SK-N-SH (cell line): ENCODE measurements around the gene ANGPTL7. TPM values are rescaled to one million over a fixed set of nuclear protein-coding genes. Genes with fewer than 3 reads are reported as not detected.

Experiments used
- CTCF ChIA-PET: fragments of 300-600, 350-600 bp; formaldehyde crosslinking; extraction: SDS; loops from one replicate; lab custom pipeline; 2021; lab: Yijun Ruan, JAX
- POLR2A ChIA-PET: fragments of 350-600 bp; sonication (Branson Sonifier 250); formaldehyde crosslinking; extraction: SDS; loops from one replicate; lab custom pipeline; 2020; ENCODE audit warnings: antibody characterized with exemption, inconsistent platforms; lab: Yijun Ruan, JAX
- DNase-seq: peaks from one replicate; pipeline ENCODE4 v3.0.0; 2012
- H2AFZ ChIP-seq: fragments of 200-600 bp; sonication (generic); 2 replicates; pipeline ENCODE4 v1.8.1; 2016; ENCODE audit warnings: antibody characterized with exemption, mild to moderate bottlenecking, low read depth
- H3F3A ChIP-seq: fragments of 200-600 bp; sonication (generic); replicated peaks from 2 replicates; pipeline ENCODE3; 2016; ENCODE audit warnings: antibody characterized with exemption, mild to moderate bottlenecking; ENCODE audit not compliant: insufficient read depth
- H3K27ac ChIP-seq, 2 experiments: fragments of 200-500 bp in 1 of 2; fragments of 200-600 bp in 1 of 2; sonication (Bioruptor generic) in 1 of 2; sonication (generic), shearing (Covaris generic) in 1 of 2; 2 replicates each; pipeline versions ENCODE4 v1.5.1 to v1.6.1; 2014 to 2016; ENCODE audit warnings: low read depth in 2 of 2, inconsistent platforms in 1 of 2, low read length in 1 of 2, mild to moderate bottlenecking in 1 of 2, mixed read lengths in 1 of 2
- H3K27me3 ChIP-seq: fragments of 200-600 bp; sonication (generic), shearing (Covaris generic); 2 replicates; pipeline ENCODE4 v1.6.1; 2016; ENCODE audit warnings: mixed run types; ENCODE audit not compliant: insufficient read depth
- H3K36me3 ChIP-seq, 2 experiments: fragments of 200-500 bp in 1 of 2; fragments of 200-600 bp in 1 of 2; sonication (Bioruptor generic) in 1 of 2; sonication (generic) in 1 of 2; replicated peaks in 1 of 2; 2 replicates each; pipeline versions ENCODE3 to v1.5.1; 2014 to 2016; ENCODE audit warnings: low read length in 1 of 2, mild to moderate bottlenecking in 1 of 2; ENCODE audit not compliant: insufficient read depth in 2 of 2, control insufficient read depth in 1 of 2
- H3K4me1 ChIP-seq, 2 experiments: fragments of 200-500 bp in 1 of 2; fragments of 200-600 bp in 1 of 2; sonication (Bioruptor generic) in 1 of 2; sonication (generic), shearing (Covaris generic) in 1 of 2; 2 replicates each; pipeline versions ENCODE4 v1.5.1 to v1.6.1; 2014 to 2016; ENCODE audit warnings: low read depth in 1 of 2, low read length in 1 of 2, mixed run types in 1 of 2; ENCODE audit not compliant: insufficient read depth in 2 of 2, control insufficient read depth in 1 of 2
- H3K4me2 ChIP-seq: fragments of 200-600 bp; sonication (generic), shearing (Covaris generic); 2 replicates; pipeline ENCODE4 v1.6.1; 2017; ENCODE audit warnings: mixed run types
- H3K4me3 ChIP-seq, 2 experiments: fragments of 200-500 bp in 1 of 2; fragments of 200-600 bp in 1 of 2; sonication (Bioruptor generic) in 1 of 2; sonication (generic), shearing (Covaris generic) in 1 of 2; 2 replicates each; pipeline versions ENCODE4 v1.5.1 to v1.8.1; 2014 to 2016; ENCODE audit warnings: low read depth in 2 of 2, inconsistent platforms in 1 of 2, low read length in 1 of 2, mild to moderate bottlenecking in 1 of 2, mixed read lengths in 1 of 2, moderate library complexity in 1 of 2
- H3K79me2 ChIP-seq: fragments of 200-600 bp; sonication (generic); 2 replicates; pipeline ENCODE4 v1.8.1; 2017; ENCODE audit warnings: mild to moderate bottlenecking; ENCODE audit not compliant: insufficient read depth
- H3K9ac ChIP-seq: fragments of 200-600 bp; sonication (generic); 2 replicates; pipeline ENCODE4 v1.6.1; 2017; ENCODE audit warnings: mixed run types
- H3K9me2 ChIP-seq: fragments of 200-600 bp; sonication (generic); 2 replicates; pipeline ENCODE4 v1.6.1; 2017; ENCODE audit warnings: mixed run types
- H3K9me3 ChIP-seq: fragments of 200-600 bp; sonication (generic); 2 replicates; pipeline ENCODE4 v1.6.1; 2017; ENCODE audit warnings: mixed run types, mild to moderate bottlenecking, moderate library complexity
- H4K20me1 ChIP-seq: fragments of 200-600 bp; sonication (generic); 2 replicates; pipeline ENCODE4 v1.6.1; 2017; ENCODE audit warnings: mild to moderate bottlenecking, mixed run types; ENCODE audit not compliant: insufficient read depth
- CHD2 ChIP-seq: fragments of 150-350 bp; IDR thresholded peaks from 2 replicates; pipeline ENCODE4 v1.6.1; 2018; ENCODE audit warnings: low read length; ENCODE audit not compliant: partially characterized antibody
- ELF1 ChIP-seq: IDR thresholded peaks from 2 replicates; pipeline ENCODE4 v1.4.0; 2012
- EP300 ChIP-seq, 2 experiments: IDR thresholded peaks; 2 replicates each; pipeline versions ENCODE4 v1.4.0 to v1.6.1; 2012; ENCODE audit warnings: borderline replicate concordance in 1 of 2, low read depth in 1 of 2, low read length in 1 of 2
- FOXJ3 ChIP-seq: sonication (generic); formaldehyde crosslinking; IDR thresholded peaks from 2 replicates; pipeline ENCODE4 v1.5.1; 2020; ENCODE audit warnings: mild to moderate bottlenecking, missing genetic modification reagents
- FOXM1 ChIP-seq: IDR thresholded peaks from 2 replicates; pipeline ENCODE4 v1.4.0; 2012; ENCODE audit warnings: low read depth, mild to moderate bottlenecking
- GABPA ChIP-seq: IDR thresholded peaks from 2 replicates; pipeline ENCODE4 v1.4.0; 2012; ENCODE audit warnings: low read depth, mild to moderate bottlenecking
- JUND ChIP-seq: IDR thresholded peaks from 2 replicates; pipeline ENCODE4 v1.4.0; 2012
- MAX ChIP-seq: IDR thresholded peaks from 2 replicates; pipeline ENCODE4 v1.4.0; 2012; ENCODE audit warnings: low read depth
- NFIC ChIP-seq: IDR thresholded peaks from 2 replicates; pipeline ENCODE4 v1.4.0; 2012; ENCODE audit warnings: borderline replicate concordance
- REST ChIP-seq: IDR thresholded peaks from 2 replicates; pipeline ENCODE4 v1.6.1; 2012; ENCODE audit warnings: mild to moderate bottlenecking, low read depth, low read length, moderate library complexity
- SIN3A ChIP-seq: IDR thresholded peaks from 2 replicates; pipeline ENCODE4 v1.6.1; 2012; ENCODE audit warnings: low read depth, mild to moderate bottlenecking, low read length, moderate library complexity, borderline replicate concordance
- SMC3 ChIP-seq: IDR thresholded peaks from 2 replicates; pipeline ENCODE4 v1.6.1; 2012; ENCODE audit warnings: low read depth, low read length, improper control_type of control experiment
- TAF1 ChIP-seq: IDR thresholded peaks from 2 replicates; pipeline ENCODE4 v1.6.1; 2012; ENCODE audit warnings: low read depth, mild to moderate bottlenecking, low read length, moderate library complexity, borderline replicate concordance
- TEAD4 ChIP-seq: IDR thresholded peaks from 2 replicates; pipeline ENCODE4 v1.4.0; 2012; ENCODE audit warnings: mild to moderate bottlenecking, borderline replicate concordance; ENCODE audit not compliant: insufficient read depth
- YY1 ChIP-seq: IDR thresholded peaks from 2 replicates; pipeline ENCODE4 v1.4.0; 2012; ENCODE audit warnings: low read depth, mild to moderate bottlenecking
- WGBS: methylation state at CpG from one replicate; pipeline ENCODE4 v1.1.6; 2017; ENCODE audit warnings: low lambda C conversion rate; 5-methylcytosine and 5-hydroxymethylcytosine counted together
- polyA plus RNA-seq, 3 experiments: library from polyadenylated mRNA; depleted of rRNA; stranded (reverse); fragments of >200 nt; gene quantifications; 2 replicates each; pipeline ENCODE4 v1.2.3, GENCODE V29; 2012
- TF ChIP-seq, protein P1 (sequence below): fragments of 200-600 bp; sonication (generic); IDR thresholded peaks from 2 replicates; pipeline ENCODE4 v1.6.1; 2017; ENCODE audit warnings: antibody characterized with exemption, mild to moderate bottlenecking, moderate library complexity
- TF ChIP-seq, protein P2 (sequence below): fragments of 150-350 bp; IDR thresholded peaks from 2 replicates; pipeline ENCODE4 v1.6.1; 2016; ENCODE audit warnings: mild to moderate bottlenecking, low read depth, low read length

The ANGPTL7 gene
- polyA plus RNA-seq, 1 of the 3 experiments (the other 2 are of a cell fraction), result 0.08 TPM

GRCh38 chr1:11182884-11183283 is 6.3 kb upstream of the ANGPTL7 start (continued):
- TF ChIP-seq, protein P1, sequence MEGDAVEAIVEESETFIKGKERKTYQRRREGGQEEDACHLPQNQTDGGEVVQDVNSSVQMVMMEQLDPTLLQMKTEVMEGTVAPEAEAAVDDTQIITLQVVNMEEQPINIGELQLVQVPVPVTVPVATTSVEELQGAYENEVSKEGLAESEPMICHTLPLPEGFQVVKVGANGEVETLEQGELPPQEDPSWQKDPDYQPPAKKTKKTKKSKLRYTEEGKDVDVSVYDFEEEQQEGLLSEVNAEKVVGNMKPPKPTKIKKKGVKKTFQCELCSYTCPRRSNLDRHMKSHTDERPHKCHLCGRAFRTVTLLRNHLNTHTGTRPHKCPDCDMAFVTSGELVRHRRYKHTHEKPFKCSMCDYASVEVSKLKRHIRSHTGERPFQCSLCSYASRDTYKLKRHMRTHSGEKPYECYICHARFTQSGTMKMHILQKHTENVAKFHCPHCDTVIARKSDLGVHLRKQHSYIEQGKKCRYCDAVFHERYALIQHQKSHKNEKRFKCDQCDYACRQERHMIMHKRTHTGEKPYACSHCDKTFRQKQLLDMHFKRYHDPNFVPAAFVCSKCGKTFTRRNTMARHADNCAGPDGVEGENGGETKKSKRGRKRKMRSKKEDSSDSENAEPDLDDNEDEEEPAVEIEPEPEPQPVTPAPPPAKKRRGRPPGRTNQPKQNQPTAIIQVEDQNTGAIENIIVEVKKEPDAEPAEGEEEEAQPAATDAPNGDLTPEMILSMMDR, result no peak
- no peak for TF ChIP-seq EP300 (IDR thresholded peaks at IDR 0.05; ENCODE audit: borderline replicate concordance in 1 of 2, low read depth in 1 of 2, low read length in 1 of 2)

DNA sequence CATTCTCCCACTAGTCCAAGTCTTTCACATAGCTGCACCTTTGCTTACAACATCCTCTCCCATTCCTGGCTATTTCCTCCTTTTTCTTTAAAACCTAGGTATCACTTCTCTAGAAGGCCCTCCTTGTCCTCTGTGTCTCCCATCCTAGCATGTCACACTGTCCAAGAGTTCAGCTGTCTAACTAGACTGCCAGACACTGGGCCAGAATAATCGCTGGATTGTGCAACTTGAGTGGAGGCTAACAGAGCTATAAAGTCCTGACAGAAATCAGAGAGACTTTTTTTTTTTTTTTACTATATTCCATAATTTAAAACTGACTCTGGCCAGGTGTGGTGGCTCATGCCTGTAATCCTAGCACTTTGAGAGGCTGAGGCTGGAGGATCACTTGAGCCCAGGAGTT is 4.2 kb upstream of the ANGPTL7 start:
- H3K4me3 ChIP-seq, result no peak overlapping the region
- H3K27me3 ChIP-seq, result no peaks in the 10 kb centered on the region
- H4K20me1 ChIP-seq, result no peaks in the 10 kb centered on the region
- POLR2A ChIA-PET, result interaction anchor here (0.6 kb wide), 1 partner anchor 26 kb away, joined by 3 read pairs; no protein-coding TSS in a partner anchor
- H2AFZ ChIP-seq, result no peak overlapping the region
- CTCF ChIA-PET, result interaction anchor here (1.3 to 2.9 kb wide), 3 partner anchors 12 to 147 kb away, joined by 3 to 11 read pairs (median 5); no protein-coding TSS in a partner anchor
- H3K79me2 ChIP-seq, result no peaks in the 10 kb centered on the region
- no peak for DNase-seq
- peaks cover 6 to 7% of the 10 kb centered on the region in 2 experiments; a peak in 3 of 4 replicates for H3K4me1 ChIP-seq
- peaks cover 24% of the 10 kb centered on the region for H3F3A ChIP-seq
- no peak overlapping the region for H3K9ac ChIP-seq
- H3K27ac ChIP-seq, result no peak overlapping the region
- no peaks in the 10 kb centered on the region for H3K9me2 ChIP-seq
- no peak for TF ChIP-seq SIN3A
- TF ChIP-seq TAF1, result no peak
- TF ChIP-seq NFIC, result no peak
- no peak for TF ChIP-seq ELF1
- TF ChIP-seq FOXJ3 (CRISPR knock-in tag), result no peak
- TF ChIP-seq CHD2, result no peak
- no peak for TF ChIP-seq REST
- TF ChIP-seq, protein P2, sequence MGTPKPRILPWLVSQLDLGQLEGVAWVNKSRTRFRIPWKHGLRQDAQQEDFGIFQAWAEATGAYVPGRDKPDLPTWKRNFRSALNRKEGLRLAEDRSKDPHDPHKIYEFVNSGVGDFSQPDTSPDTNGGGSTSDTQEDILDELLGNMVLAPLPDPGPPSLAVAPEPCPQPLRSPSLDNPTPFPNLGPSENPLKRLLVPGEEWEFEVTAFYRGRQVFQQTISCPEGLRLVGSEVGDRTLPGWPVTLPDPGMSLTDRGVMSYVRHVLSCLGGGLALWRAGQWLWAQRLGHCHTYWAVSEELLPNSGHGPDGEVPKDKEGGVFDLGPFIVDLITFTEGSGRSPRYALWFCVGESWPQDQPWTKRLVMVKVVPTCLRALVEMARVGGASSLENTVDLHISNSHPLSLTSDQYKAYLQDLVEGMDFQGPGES, result no peak
- no peak for TF ChIP-seq YY1
- TF ChIP-seq JUND, result no peak
- TF ChIP-seq FOXM1, result no peak
- TF ChIP-seq GABPA, result no peak
- TF ChIP-seq SMC3, result no peak
- no peak for TF ChIP-seq MAX
- TF ChIP-seq TEAD4, result no peak
- TF ChIP-seq, all 33 proteins: peak for 0
- peaks cover 20 to 25% of the 10 kb centered on the region in 2 experiments for H3K36me3 ChIP-seq
- H3K4me2 ChIP-seq, result no peak overlapping the region
- no peaks in the 10 kb centered on the region for H3K9me3 ChIP-seq
- 87% methylated on average over 1 of the region's 1 CpG for WGBS
